BLaER1 (cell line): ENCODE results near the gene ARFIP2.

Source experiments
- H3K27ac ChIP-seq: shearing (Covaris generic); formaldehyde crosslinking; 2 replicates; pipeline ENCODE4 v1.8.1; 2022
- H3K27me3 ChIP-seq: shearing (Covaris generic); formaldehyde crosslinking; 2 replicates; pipeline ENCODE4 v1.8.1; 2022
- H3K36me3 ChIP-seq: shearing (Covaris generic); formaldehyde crosslinking; 2 replicates; pipeline ENCODE4 v1.8.1; 2022
- H3K4me1 ChIP-seq: shearing (Covaris generic); formaldehyde crosslinking; 2 replicates; pipeline ENCODE4 v1.8.1; 2022
- H3K4me2 ChIP-seq: shearing (Covaris generic); formaldehyde crosslinking; 2 replicates; pipeline ENCODE4 v1.8.1; 2022
- H3K4me3 ChIP-seq: shearing (Covaris generic); formaldehyde crosslinking; 2 replicates; pipeline ENCODE4 v1.8.1; 2022
- H3K9ac ChIP-seq: shearing (Covaris generic); formaldehyde crosslinking; 2 replicates; pipeline ENCODE4 v1.8.1; 2022
- H3K9me3 ChIP-seq: shearing (Covaris generic); formaldehyde crosslinking; 2 replicates; pipeline ENCODE4 v1.8.1; 2022
- H4K20me1 ChIP-seq: shearing (Covaris generic); formaldehyde crosslinking; 2 replicates; pipeline ENCODE4 v1.8.1; 2022
- Cebpa-rat ChIP-seq: shearing (Covaris generic); IDR thresholded peaks from 2 replicates; pipeline ENCODE4 v1.8.1; 2022

Gene ARFIP2

DNA sequence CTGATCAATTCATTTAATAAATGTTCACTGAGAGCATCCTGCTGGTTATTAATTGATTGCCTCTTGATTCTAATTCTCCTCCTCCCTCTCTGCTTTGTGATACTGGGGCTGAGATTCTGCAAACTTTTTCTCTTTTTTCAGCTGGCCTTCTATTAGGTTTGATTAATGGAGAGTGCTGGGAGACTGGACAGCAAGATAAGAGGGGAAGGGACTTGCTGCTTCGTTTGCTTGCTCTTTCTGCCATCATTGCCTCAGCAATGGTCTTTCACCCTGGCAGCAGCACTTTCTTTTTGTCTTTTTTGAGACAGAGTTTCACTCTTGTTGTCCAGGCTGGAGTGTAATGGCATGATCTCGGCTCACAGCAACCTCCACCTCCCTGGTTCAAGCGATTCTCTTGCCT is 23.0 kb upstream of the ARFIP2 start:
- no peaks in the 10 kb centered on the region for H3K9me3 ChIP-seq
- H3K27ac ChIP-seq = no peak overlapping the region
- no peaks in the 10 kb centered on the region for H4K20me1 ChIP-seq
- no peak overlapping the region for H3K4me3 ChIP-seq
- H3K9ac ChIP-seq = no peak overlapping the region
- TF ChIP-seq Cebpa-rat = no peak
- peaks cover 51% of the 10 kb centered on the region for H3K36me3 ChIP-seq
- no peaks in the 10 kb centered on the region for H3K4me1 ChIP-seq
- no peaks in the 10 kb centered on the region for H3K27me3 ChIP-seq
- no peak overlapping the region for H3K4me2 ChIP-seq

DNA sequence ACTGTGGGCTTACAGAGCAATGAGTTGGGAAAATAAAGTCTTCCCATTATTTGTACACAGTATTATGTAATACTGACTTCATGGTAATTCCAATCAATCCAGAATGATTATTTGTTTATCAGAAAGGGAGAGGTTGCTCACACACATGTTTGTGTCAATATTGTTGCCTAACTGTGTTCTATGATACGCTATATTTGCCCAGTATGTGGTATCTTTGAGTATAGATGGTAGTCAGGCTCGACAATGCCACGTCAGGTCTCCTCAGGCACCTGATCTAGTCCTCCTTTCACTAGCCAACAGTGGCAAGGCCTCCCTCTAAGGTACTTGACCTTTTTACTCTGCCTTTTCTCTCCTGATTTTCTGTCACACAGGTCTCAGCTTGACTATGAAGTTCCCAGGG is 21.3 kb upstream of the ARFIP2 start:
- Histone ChIP-seq H4K20me1 (no peaks in the 10 kb centered on the region), H3K27me3 (no peaks in the 10 kb centered on the region), H3K9me3 (no peaks in the 10 kb centered on the region), H3K4me1 (no peaks in the 10 kb centered on the region), H3K9ac (no peak overlapping the region), H3K4me2 (no peak overlapping the region), H3K27ac (no peak overlapping the region), H3K4me3 (no peak overlapping the region), H3K36me3 (peaks cover 64% of the 10 kb centered on the region)
- no peak for TF ChIP-seq Cebpa-rat

DNA sequence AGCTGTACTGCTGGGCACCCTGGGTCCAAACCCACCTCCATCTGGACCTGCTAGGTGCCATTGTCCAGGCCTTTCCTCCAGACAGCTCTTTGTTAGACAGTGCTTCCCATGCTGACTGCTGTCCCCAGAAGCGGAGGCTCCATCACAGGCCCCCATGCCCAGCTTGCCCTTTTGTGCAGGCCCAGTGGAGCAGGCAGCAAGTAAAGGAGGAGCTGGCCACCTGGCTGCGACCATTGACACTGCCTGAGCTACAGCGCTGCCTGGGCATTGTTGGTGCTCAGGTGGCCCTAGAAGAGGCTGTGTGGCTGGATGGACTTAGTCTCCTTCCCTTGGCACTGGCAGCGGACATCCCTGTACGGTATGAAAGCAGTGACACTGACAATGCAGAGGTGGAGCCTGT is 17.4 kb upstream of the ARFIP2 start:
- no peak overlapping the region for H3K27ac ChIP-seq

DNA sequence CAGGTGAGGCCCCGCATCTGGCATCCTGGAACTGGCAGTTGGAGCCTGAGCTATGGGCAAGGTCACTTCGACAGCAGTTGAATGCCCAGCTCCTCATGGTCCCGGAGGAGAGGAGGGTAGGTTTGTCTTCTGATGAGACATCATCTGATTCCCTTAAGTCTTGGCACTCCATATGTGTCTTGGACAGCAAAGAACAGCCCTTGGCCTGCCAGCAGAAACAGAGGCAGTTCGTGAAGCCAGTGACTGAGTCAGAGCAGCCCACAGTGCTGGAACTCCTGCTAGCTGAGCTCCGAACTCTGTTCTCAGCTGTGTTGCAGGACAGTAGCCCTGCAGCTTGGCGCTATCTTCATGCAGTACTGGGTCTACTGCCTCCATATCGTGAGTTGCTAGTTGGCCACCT is 17.0 kb upstream of the ARFIP2 start:
- no peak overlapping the region for H3K4me2 ChIP-seq
- peaks cover 74% of the 10 kb centered on the region for H3K36me3 ChIP-seq
- H3K9ac ChIP-seq = no peak overlapping the region
- no peak overlapping the region for H3K27ac ChIP-seq
- no peaks in the 10 kb centered on the region for H4K20me1 ChIP-seq
- no peak overlapping the region for H3K4me3 ChIP-seq
- no peaks in the 10 kb centered on the region for H3K4me1 ChIP-seq
- no peak for TF ChIP-seq Cebpa-rat
- no peaks in the 10 kb centered on the region for H3K9me3 ChIP-seq
- no peaks in the 10 kb centered on the region for H3K27me3 ChIP-seq

More for the DNA sequence above, 17.4 kb upstream of the ARFIP2 start:
- no peak for TF ChIP-seq Cebpa-rat
- H3K4me2 ChIP-seq = no peak overlapping the region
- no peaks in the 10 kb centered on the region for H3K9me3 ChIP-seq
- no peak overlapping the region for H3K4me3 ChIP-seq
- no peaks in the 10 kb centered on the region for H3K4me1 ChIP-seq
- no peaks in the 10 kb centered on the region for H3K27me3 ChIP-seq
- no peaks in the 10 kb centered on the region for H4K20me1 ChIP-seq
- peaks cover 74% of the 10 kb centered on the region for H3K36me3 ChIP-seq
- no peak overlapping the region for H3K9ac ChIP-seq

DNA sequence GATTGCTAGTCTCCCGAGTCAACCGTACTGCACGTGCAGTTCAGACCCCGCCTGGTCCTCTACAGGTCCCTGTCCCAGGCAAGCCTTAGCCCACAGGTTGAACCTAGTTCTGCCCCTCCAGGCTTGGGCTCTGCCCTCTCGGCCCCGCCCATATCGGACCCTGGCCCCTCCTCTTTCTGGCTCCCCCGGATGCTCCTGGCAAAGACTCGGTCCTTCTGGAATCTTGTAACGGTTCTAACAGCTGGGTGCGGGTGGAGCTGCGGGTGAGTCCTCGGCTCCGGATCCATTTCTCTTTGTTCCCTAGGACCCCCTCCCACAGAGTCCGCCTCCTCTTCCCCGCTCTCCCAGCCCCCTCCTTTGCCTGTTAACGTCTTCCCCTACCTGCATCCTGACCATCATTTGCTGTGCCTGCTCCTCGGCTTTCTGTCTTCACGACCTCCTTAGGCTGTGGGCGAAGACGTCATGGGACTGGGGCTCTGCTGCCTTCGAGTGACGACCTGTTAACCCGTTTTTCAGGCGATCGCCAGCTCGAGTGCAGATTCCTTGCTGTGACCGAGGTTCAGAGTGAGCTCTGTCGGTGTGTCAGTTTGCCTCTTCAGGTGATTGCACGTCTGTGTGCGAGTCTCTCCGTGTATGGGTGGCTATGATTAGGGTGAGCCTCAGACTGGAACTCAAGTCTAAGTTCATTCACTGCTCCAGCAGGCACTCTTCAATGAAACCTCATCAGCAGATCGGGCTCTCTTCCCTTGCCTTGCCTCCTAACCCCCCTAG is 16.1 kb upstream of the ARFIP2 start, which contains the start of gene DNHD1:
TSS of gene DNHD1 (plus strand) at position 212 of the 771 bp plus-strand sequence. CDS start 936 bp downstream, outside the sequence.
- TF ChIP-seq Cebpa-rat = no peak
- no peaks in the 10 kb centered on the region for H3K4me1 ChIP-seq
- H3K36me3 ChIP-seq = peaks cover 70% of the 10 kb centered on the region
- H3K27me3 ChIP-seq = no peaks in the 10 kb centered on the region
- H3K9me3 ChIP-seq = no peaks in the 10 kb centered on the region
- H3K9ac ChIP-seq = no peak within 1 kb of the TSS
- no peak within 1 kb of the TSS for H3K27ac ChIP-seq
- no peak within 1 kb of the TSS for H3K4me3 ChIP-seq
- no peak within 1 kb of the TSS for H3K4me2 ChIP-seq
- H4K20me1 ChIP-seq = no peaks in the 10 kb centered on the region

DNA sequence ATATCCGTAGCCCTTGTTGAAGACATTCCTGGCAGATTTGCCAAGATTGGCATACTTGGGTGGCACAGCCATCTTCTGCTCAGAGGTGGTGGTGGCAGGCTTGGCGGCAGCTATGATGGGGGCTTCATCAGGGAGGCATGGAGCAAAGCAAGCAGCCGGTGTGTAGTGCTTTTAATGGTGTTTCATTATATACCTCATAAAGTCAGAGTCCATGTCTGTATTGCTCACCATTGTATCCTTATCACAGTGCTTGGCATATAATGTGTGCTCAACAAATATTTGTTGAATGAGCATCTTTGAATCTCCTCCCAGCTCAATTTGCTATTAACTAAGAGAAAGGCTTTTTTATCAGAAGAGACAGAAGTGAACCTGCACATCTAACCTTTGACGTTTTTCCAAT is 8.2 kb upstream of the ARFIP2 start:
- H4K20me1 ChIP-seq = peaks cover 11% of the 10 kb centered on the region; the same call in 1 of the 2 replicates
- H3K27ac ChIP-seq = no peak overlapping the region
- no peaks in the 10 kb centered on the region for H3K27me3 ChIP-seq
- H3K4me1 ChIP-seq = no peaks in the 10 kb centered on the region
- TF ChIP-seq Cebpa-rat = no peak
- no peak overlapping the region for H3K4me2 ChIP-seq
- no peaks in the 10 kb centered on the region for H3K9me3 ChIP-seq
- no peak overlapping the region for H3K9ac ChIP-seq
- no peak overlapping the region for H3K4me3 ChIP-seq
- H3K36me3 ChIP-seq = peaks cover 87% of the 10 kb centered on the region

DNA sequence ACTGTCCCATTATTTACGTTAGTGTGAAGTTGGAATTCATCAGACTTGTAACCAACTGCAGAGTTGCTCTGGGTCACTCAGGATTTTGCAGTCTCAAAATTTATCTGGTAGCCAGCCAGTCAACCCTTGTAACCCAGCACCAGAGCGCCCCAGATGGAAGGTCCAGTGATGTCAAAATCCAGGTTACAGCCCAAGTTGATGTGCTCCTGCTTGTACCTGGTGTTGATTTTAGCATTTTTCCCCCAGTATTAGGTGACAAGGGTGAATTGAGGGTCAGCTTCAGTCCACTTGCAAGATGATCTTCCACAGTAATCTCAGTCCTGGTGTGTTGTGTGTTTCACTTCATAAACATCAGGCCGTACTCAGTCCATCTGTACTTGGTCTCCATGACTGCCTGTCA is 7.7 kb upstream of the ARFIP2 start:
- H3K36me3 ChIP-seq = peaks cover 87% of the 10 kb centered on the region
- no peak for TF ChIP-seq Cebpa-rat
- H3K27me3 ChIP-seq = no peaks in the 10 kb centered on the region
- peaks cover 16% of the 10 kb centered on the region; the same call in 1 of the 2 replicates for H4K20me1 ChIP-seq
- H3K4me2 ChIP-seq = no peak overlapping the region
- no peak overlapping the region for H3K4me3 ChIP-seq
- no peak overlapping the region for H3K27ac ChIP-seq
- H3K9me3 ChIP-seq = no peaks in the 10 kb centered on the region
- H3K4me1 ChIP-seq = no peaks in the 10 kb centered on the region
- H3K9ac ChIP-seq = no peak overlapping the region

DNA sequence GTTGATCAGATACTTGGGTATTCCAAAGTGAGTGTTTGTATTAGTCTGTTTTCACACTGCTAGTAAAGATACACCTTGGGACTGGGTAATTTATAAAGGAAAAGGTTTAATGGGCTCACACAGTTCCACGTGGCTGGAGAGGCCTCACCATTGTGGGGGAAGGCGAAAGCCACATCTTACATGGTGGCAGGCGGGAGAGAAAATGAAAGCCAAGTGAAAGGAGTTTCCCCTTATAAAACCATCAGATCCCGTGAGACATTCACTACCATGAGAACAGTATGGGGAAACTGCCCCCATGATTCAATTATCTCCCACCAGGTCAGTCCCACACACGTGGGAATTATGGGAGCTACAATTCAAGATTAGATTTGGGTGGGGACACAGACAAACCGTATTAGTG is 7.2 kb upstream of the ARFIP2 start:
- Histone ChIP-seq H3K4me3 (no peak overlapping the region), H3K9ac (no peak overlapping the region), H3K4me1 (no peaks in the 10 kb centered on the region), H3K9me3 (no peaks in the 10 kb centered on the region), H3K4me2 (no peak overlapping the region), H4K20me1 (peaks cover 21% of the 10 kb centered on the region; the same call in 1 of the 2 replicates), H3K27ac (no peak overlapping the region), H3K27me3 (no peaks in the 10 kb centered on the region), H3K36me3 (peaks cover 87% of the 10 kb centered on the region)
- no peak for TF ChIP-seq Cebpa-rat

DNA sequence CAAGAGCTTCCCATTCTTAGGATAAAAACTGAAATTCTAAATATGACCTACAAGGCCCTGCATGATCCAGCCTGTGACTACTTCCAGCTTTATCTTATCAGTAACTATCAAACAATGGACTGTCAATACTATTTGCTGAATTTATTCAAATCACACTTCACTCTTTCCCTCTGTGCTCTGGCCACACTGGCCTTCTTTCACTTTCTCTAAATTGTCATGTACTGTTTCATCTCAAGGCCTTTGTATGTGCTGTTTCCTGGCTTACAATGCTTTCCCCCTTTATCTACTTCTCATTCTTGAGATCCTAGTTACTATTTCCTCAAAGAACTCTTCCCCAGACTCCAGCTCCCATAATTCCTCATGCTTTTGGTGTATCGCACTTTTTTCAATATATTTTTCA is 5.8 kb upstream of the ARFIP2 start:
- no peak overlapping the region for H3K27ac ChIP-seq
- H3K4me1 ChIP-seq = peaks cover 11% of the 10 kb centered on the region
- no peak overlapping the region for H3K4me2 ChIP-seq
- no peaks in the 10 kb centered on the region for H3K27me3 ChIP-seq
- no peak overlapping the region for H3K4me3 ChIP-seq
- H3K9ac ChIP-seq = no peak overlapping the region
- peaks cover 35% of the 10 kb centered on the region for H4K20me1 ChIP-seq
- H3K36me3 ChIP-seq = peaks cover 90% of the 10 kb centered on the region
- no peaks in the 10 kb centered on the region for H3K9me3 ChIP-seq
- TF ChIP-seq Cebpa-rat = no peak

DNA sequence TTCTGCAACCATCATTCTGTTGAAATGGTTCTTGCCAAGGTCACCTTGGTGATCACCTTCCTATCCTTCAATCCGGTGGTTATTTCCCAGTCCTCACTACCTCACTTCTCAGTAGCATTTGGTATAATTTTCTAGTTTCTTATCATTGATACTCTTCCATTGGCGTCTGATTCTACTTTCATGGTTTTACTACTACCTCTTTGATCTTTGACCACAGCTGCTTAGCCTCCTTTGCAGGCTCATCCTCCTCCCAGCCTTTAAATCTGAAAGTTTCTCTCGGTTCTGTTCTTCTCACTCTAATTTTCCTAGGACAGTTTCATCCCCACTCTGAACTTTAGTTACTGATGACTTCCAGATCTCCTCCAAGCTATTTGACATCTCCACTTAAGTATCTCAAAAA is 5.1 kb upstream of the ARFIP2 start:
- no peak overlapping the region for H3K4me2 ChIP-seq
- H3K4me1 ChIP-seq = peaks cover 13% of the 10 kb centered on the region
- no peak for TF ChIP-seq Cebpa-rat
- H3K4me3 ChIP-seq = no peak overlapping the region
- no peaks in the 10 kb centered on the region for H3K27me3 ChIP-seq
- H3K9me3 ChIP-seq = no peaks in the 10 kb centered on the region
- H3K9ac ChIP-seq = no peak overlapping the region
- H3K27ac ChIP-seq = no peak overlapping the region
- peaks cover 86% of the 10 kb centered on the region for H3K36me3 ChIP-seq
- peaks cover 40% of the 10 kb centered on the region for H4K20me1 ChIP-seq

DNA sequence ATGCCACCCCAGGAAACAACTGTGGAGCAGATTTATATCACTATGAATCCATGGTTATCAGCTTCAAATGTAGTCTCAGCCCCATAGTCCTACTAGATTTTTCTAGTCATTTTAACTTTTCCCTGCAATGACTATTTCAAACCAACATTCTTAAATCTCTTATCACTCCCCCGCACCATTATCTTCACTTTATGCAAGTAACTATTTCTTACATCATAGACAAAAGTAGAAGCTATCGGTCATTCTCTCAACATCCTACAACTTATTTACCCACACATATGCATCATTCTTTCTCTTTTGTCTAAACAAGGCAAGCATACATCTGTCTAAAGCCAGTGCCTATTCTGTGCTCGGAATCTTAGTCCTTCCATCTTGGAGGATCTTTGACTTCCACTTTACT is 4.5 kb upstream of the ARFIP2 start:
- Histone ChIP-seq H3K27ac (no peak overlapping the region), H3K27me3 (no peaks in the 10 kb centered on the region), H3K4me2 (no peak overlapping the region), H3K9me3 (no peaks in the 10 kb centered on the region), H3K9ac (no peak overlapping the region), H3K36me3 (peaks cover 82% of the 10 kb centered on the region), H3K4me3 (no peak overlapping the region), H4K20me1 (peaks cover 40% of the 10 kb centered on the region), H3K4me1 (peaks cover 15% of the 10 kb centered on the region)
- TF ChIP-seq Cebpa-rat = no peak
